ENCODE data around the gene RBSN.
"Not testable (repeated sequence)": the region's sequence is repeated elsewhere in the genome, so short reads cannot be mapped to it uniquely, and the experiment has no call there.

RBSN gene

GRCh38 chr3:15098503-15099363 is at the start of gene RBSN:
Gene RBSN (minus strand): TSS chr3:15099148. CDS start chr3:15096120, 3,028 bp downstream.
- peaks cover 16% of the 10 kb centered on the region; the same call in 1 of the 2 replicates for H3K36me3 ChIP-seq (ENCODE audit: insufficient read depth, low read length)
- no peak for TF ChIP-seq EZH2 (IDR thresholded peaks at IDR 0.05)
- peak; percentile 53 for TF ChIP-seq FOXP2 (optimal IDR thresholded peaks at IDR 0.05; ENCODE audit: control extremely low read depth, extremely low read length, insufficient read depth)
- peak; percentile 86 for TF ChIP-seq POLR2AphosphoS5 (IDR thresholded peaks at IDR 0.05; ENCODE audit: borderline replicate concordance, low read depth, low read length)
- H3K9me3 ChIP-seq (ENCODE audit: low read depth, low read length): no peaks in the 10 kb centered on the region
- peak within 1 kb of the TSS; percentile 86 for H3K9ac ChIP-seq (ENCODE audit: insufficient read length)
- H3K27ac ChIP-seq: no peak within 1 kb of the TSS
- peak within 1 kb of the TSS; percentile 86 for H3K4me3 ChIP-seq
- peak; percentile 16 for DNase-seq (ENCODE audit: low read depth, low spot score)

- Histone ChIP-seq H3K9ac (ENCODE audit: insufficient read length) (no peak overlapping the region), H3K27ac (no peak overlapping the region), H3K36me3 (ENCODE audit: insufficient read depth, low read length) (no peaks in the 10 kb centered on the region), H3K4me3 (no peak overlapping the region), H3K9me3 (ENCODE audit: low read depth, low read length) (no peaks in the 10 kb centered on the region)
- TF ChIP-seq POLR2AphosphoS5 (IDR thresholded peaks at IDR 0.05; ENCODE audit: borderline replicate concordance, low read depth, low read length) (no peak), EZH2 (IDR thresholded peaks at IDR 0.05) (no peak), FOXP2 (optimal IDR thresholded peaks at IDR 0.05; ENCODE audit: control extremely low read depth, extremely low read length, insufficient read depth) (no peak)
- DNase-seq (ENCODE audit: low read depth, low spot score): no peak
Measured at GRCh38 chr3:15148614-15149013, 49.7 kb upstream of the RBSN start.

GRCh38 chr3:15136885-15137284 is 37.9 kb upstream of the RBSN start:
- not testable (repeated sequence) for H3K36me3 ChIP-seq (ENCODE audit: insufficient read depth, low read length)

GRCh38 chr3:15134968-15135367 is 36.0 kb upstream of the RBSN start:
- H3K9ac ChIP-seq (ENCODE audit: insufficient read length); H3K4me3 ChIP-seq; H3K36me3 ChIP-seq (ENCODE audit: insufficient read depth, low read length); DNase-seq (ENCODE audit: low read depth, low spot score); H3K27ac ChIP-seq; H3K9me3 ChIP-seq (ENCODE audit: low read depth, low read length): not testable (repeated sequence)

More at GRCh38 chr3:15136885-15137284, 37.9 kb upstream of the RBSN start:
- not testable (repeated sequence) for H3K27ac ChIP-seq; H3K9ac ChIP-seq (ENCODE audit: insufficient read length); H3K4me3 ChIP-seq; DNase-seq (ENCODE audit: low read depth, low spot score); H3K9me3 ChIP-seq (ENCODE audit: low read depth, low read length)

- DNase-seq (ENCODE audit: low read depth, low spot score); H3K9ac ChIP-seq (ENCODE audit: insufficient read length); H3K4me3 ChIP-seq; H3K36me3 ChIP-seq (ENCODE audit: insufficient read depth, low read length); H3K27ac ChIP-seq; H3K9me3 ChIP-seq (ENCODE audit: low read depth, low read length): not testable (repeated sequence)
Measured at GRCh38 chr3:15128403-15128802, 29.5 kb upstream of the RBSN start.

- not testable (repeated sequence) for H3K9me3 ChIP-seq (ENCODE audit: low read depth, low read length); H3K36me3 ChIP-seq (ENCODE audit: insufficient read depth, low read length); H3K4me3 ChIP-seq; H3K9ac ChIP-seq (ENCODE audit: insufficient read length); H3K27ac ChIP-seq; DNase-seq (ENCODE audit: low read depth, low spot score)
Measured at GRCh38 chr3:15126975-15127374, 28.0 kb upstream of the RBSN start.

- no peak overlapping the region for H3K27ac ChIP-seq
- no peak overlapping the region for H3K9ac ChIP-seq (ENCODE audit: insufficient read length)
- no peak overlapping the region for H3K4me3 ChIP-seq
- TF ChIP-seq EZH2 (IDR thresholded peaks at IDR 0.05) (no peak), POLR2AphosphoS5 (IDR thresholded peaks at IDR 0.05; ENCODE audit: borderline replicate concordance, low read depth, low read length) (no peak), FOXP2 (optimal IDR thresholded peaks at IDR 0.05; ENCODE audit: control extremely low read depth, extremely low read length, insufficient read depth) (no peak)
- no peaks in the 10 kb centered on the region for H3K9me3 ChIP-seq (ENCODE audit: low read depth, low read length)
- H3K36me3 ChIP-seq (ENCODE audit: insufficient read depth, low read length): no peaks in the 10 kb centered on the region
- no peak for DNase-seq (ENCODE audit: low read depth, low spot score)
Measured at GRCh38 chr3:15122398-15122797, 23.4 kb upstream of the RBSN start.

- H3K9ac ChIP-seq (ENCODE audit: insufficient read length): no peak overlapping the region
- H3K27ac ChIP-seq: no peak overlapping the region
- H3K4me3 ChIP-seq: no peak overlapping the region
- DNase-seq (ENCODE audit: low read depth, low spot score): no peak
- no peaks in the 10 kb centered on the region for H3K9me3 ChIP-seq (ENCODE audit: low read depth, low read length)
- no peaks in the 10 kb centered on the region for H3K36me3 ChIP-seq (ENCODE audit: insufficient read depth, low read length)
- TF ChIP-seq POLR2AphosphoS5 (IDR thresholded peaks at IDR 0.05; ENCODE audit: borderline replicate concordance, low read depth, low read length) (no peak), EZH2 (IDR thresholded peaks at IDR 0.05) (no peak), FOXP2 (optimal IDR thresholded peaks at IDR 0.05; ENCODE audit: control extremely low read depth, extremely low read length, insufficient read depth) (no peak)
Measured at GRCh38 chr3:15121936-15122335, 23.0 kb upstream of the RBSN start.

GRCh38 chr3:15120986-15121385 is 22.0 kb upstream of the RBSN start:
- Histone ChIP-seq H3K4me3 (no peak overlapping the region), H3K9ac (ENCODE audit: insufficient read length) (no peak overlapping the region), H3K9me3 (ENCODE audit: low read depth, low read length) (no peaks in the 10 kb centered on the region), H3K36me3 (ENCODE audit: insufficient read depth, low read length) (no peaks in the 10 kb centered on the region), H3K27ac (no peak overlapping the region)
- TF ChIP-seq POLR2AphosphoS5 (IDR thresholded peaks at IDR 0.05; ENCODE audit: borderline replicate concordance, low read depth, low read length) (no peak), EZH2 (IDR thresholded peaks at IDR 0.05) (no peak), FOXP2 (optimal IDR thresholded peaks at IDR 0.05; ENCODE audit: control extremely low read depth, extremely low read length, insufficient read depth) (no peak)
- DNase-seq (ENCODE audit: low read depth, low spot score): no peak

All from SK-N-MC (cell line).